ENCODE results near the gene IFNE.

The IFNE gene

GRCh38 chr9:21454149-21454548, 28.0 kb downstream of the IFNE start:
- ATAC-seq: no peak
- TF ChIP-seq TOX (CRISPR knock-in tag; IDR thresholded peaks at IDR 0.05; ENCODE audit: borderline replicate concordance) (no peak), TSHZ2 (CRISPR knock-in tag; IDR thresholded peaks at IDR 0.05) (no peak), PPARA (CRISPR knock-in tag; IDR thresholded peaks at IDR 0.05; ENCODE audit: borderline replicate concordance) (no peak), ZFP30 (CRISPR knock-in tag; IDR thresholded peaks at IDR 0.05) (no peak), RARB (CRISPR knock-in tag; IDR thresholded peaks at IDR 0.05) (no peak), CREB5 (CRISPR knock-in tag; IDR thresholded peaks at IDR 0.05; ENCODE audit: low read depth) (no peak), BACH2 (CRISPR knock-in tag; IDR thresholded peaks at IDR 0.05; ENCODE audit: borderline replicate concordance) (no peak), ZNF565 (CRISPR knock-in tag; conservative IDR thresholded peaks at IDR 0.05; ENCODE audit: low read depth) (no peak), CSRNP3 (CRISPR knock-in tag; IDR thresholded peaks at IDR 0.05) (no peak)

GRCh38 chr9:21452681-21453080, 29.4 kb downstream of the IFNE start:
- ATAC-seq: no peak
- TF ChIP-seq SNAI2 (CRISPR knock-in tag; IDR thresholded peaks at IDR 0.05) (no peak), ZC3H10 (CRISPR knock-in tag; IDR thresholded peaks at IDR 0.05) (no peak), PATZ1 (CRISPR knock-in tag; IDR thresholded peaks at IDR 0.05; ENCODE audit: borderline replicate concordance) (no peak), RARB (CRISPR knock-in tag; IDR thresholded peaks at IDR 0.05) (no peak), ZNF565 (CRISPR knock-in tag; conservative IDR thresholded peaks at IDR 0.05; ENCODE audit: low read depth) (no peak), ISL1 (CRISPR knock-in tag; IDR thresholded peaks at IDR 0.05) (no peak), CSRNP3 (CRISPR knock-in tag; IDR thresholded peaks at IDR 0.05) (no peak), PPARA (CRISPR knock-in tag; IDR thresholded peaks at IDR 0.05; ENCODE audit: borderline replicate concordance) (no peak), ZNF8 (CRISPR knock-in tag; IDR thresholded peaks at IDR 0.05) (no peak), CSDC2 (CRISPR knock-in tag; IDR thresholded peaks at IDR 0.05) (no peak)

GRCh38 chr9:21450733-21451394, 31.2 kb downstream of the IFNE start:
- ATAC-seq: no peak
- no peak for TF ChIP-seq POU6F1 (CRISPR knock-in tag; IDR thresholded peaks at IDR 0.05; ENCODE audit: borderline replicate concordance, low read depth)
- no peak for TF ChIP-seq ARNTL (CRISPR knock-in tag; IDR thresholded peaks at IDR 0.05; ENCODE audit: borderline replicate concordance, low read depth)
- no peak for TF ChIP-seq TOX (CRISPR knock-in tag; IDR thresholded peaks at IDR 0.05; ENCODE audit: borderline replicate concordance)
- TF ChIP-seq ZFP3 (CRISPR knock-in tag; IDR thresholded peaks at IDR 0.05): no peak
- no peak for TF ChIP-seq CSRNP3 (CRISPR knock-in tag; IDR thresholded peaks at IDR 0.05)
- TF ChIP-seq ZNF565 (CRISPR knock-in tag; conservative IDR thresholded peaks at IDR 0.05; ENCODE audit: low read depth): no peak
- no peak for TF ChIP-seq ZNF70 (CRISPR knock-in tag; IDR thresholded peaks at IDR 0.05)
- no peak for TF ChIP-seq GLIS3 (CRISPR knock-in tag; IDR thresholded peaks at IDR 0.05)
- TF ChIP-seq PATZ1 (CRISPR knock-in tag; IDR thresholded peaks at IDR 0.05; ENCODE audit: borderline replicate concordance): no peak
- TF ChIP-seq ZNF8 (CRISPR knock-in tag; IDR thresholded peaks at IDR 0.05): no peak
- no peak for TF ChIP-seq RARB (CRISPR knock-in tag; IDR thresholded peaks at IDR 0.05)
- TF ChIP-seq ZC3H10 (CRISPR knock-in tag; IDR thresholded peaks at IDR 0.05): no peak
- no peak for TF ChIP-seq OSR1 (CRISPR knock-in tag; IDR thresholded peaks at IDR 0.05)
- no peak for TF ChIP-seq ZFP30 (CRISPR knock-in tag; IDR thresholded peaks at IDR 0.05)
